GM23338 (cell line): ENCODE data around the gene SYT13. TPM values are rescaled to one million over a fixed set of nuclear protein-coding genes. Genes with fewer than 3 reads are reported as not detected.
A peak's percentile ranks its signal among the peaks of the same experiment; 100 is the strongest.

Experiments used
- ATAC-seq: fragments of 200-7000 bp; cut with Tn5 transposase; 3 replicates; pipeline ENCODE4 v1.9.1; 2020
- DNase-seq: peaks from one replicate; pipeline ENCODE4 v3.0.0-alpha.2; 2015; ENCODE audit warnings: low spot score
- H2AFZ ChIP-seq: fragments of 200-600 bp; sonication (generic); 2 replicates; pipeline ENCODE4 v1.8.0; 2016; ENCODE audit warnings: antibody characterized with exemption, mild to moderate bottlenecking, moderate library complexity
- H3F3A ChIP-seq: fragments of 200-600 bp; sonication (generic); replicated peaks from 2 replicates; pipeline ENCODE4 v1.8.0; 2017; ENCODE audit warnings: antibody characterized with exemption, mixed run types, low read depth
- H3K27ac ChIP-seq: fragments of 200-600 bp; sonication (generic); 2 replicates; pipeline ENCODE4 v1.6.1; 2016; ENCODE audit warnings: low read depth
- H3K27me3 ChIP-seq: fragments of 200-600 bp; sonication (generic); 2 replicates; pipeline ENCODE4 v1.8.0; 2016; ENCODE audit warnings: mild to moderate bottlenecking, mixed run types, moderate library complexity; ENCODE audit not compliant: insufficient read depth
- H3K36me3 ChIP-seq: fragments of 200-600 bp; sonication (generic); 2 replicates; pipeline ENCODE4 v1.8.0; 2016; ENCODE audit warnings: mild to moderate bottlenecking; ENCODE audit not compliant: insufficient read depth
- H3K4me1 ChIP-seq: fragments of 200-600 bp; sonication (generic); 2 replicates; pipeline ENCODE4 v1.8.0; 2016; ENCODE audit warnings: mild to moderate bottlenecking, moderate library complexity; ENCODE audit not compliant: insufficient read depth
- H3K4me2 ChIP-seq: fragments of 200-600 bp; sonication (generic); 2 replicates; pipeline ENCODE4 v1.7.1; 2017; ENCODE audit warnings: mixed run types
- H3K4me3 ChIP-seq: fragments of 200-600 bp; sonication (generic); 2 replicates; pipeline ENCODE4 v1.6.1; 2016; ENCODE audit warnings: mixed run types
- H3K79me2 ChIP-seq: fragments of 200-600 bp; sonication (generic); replicated peaks from 2 replicates; pipeline ENCODE4 v1.8.0; 2017; ENCODE audit warnings: mild to moderate bottlenecking; ENCODE audit not compliant: insufficient read depth
- H3K9me2 ChIP-seq: fragments of 200-600 bp; sonication (generic); 2 replicates; pipeline ENCODE4 v1.8.0; 2017; ENCODE audit not compliant: insufficient read depth
- H4K20me1 ChIP-seq: fragments of 200-600 bp; sonication (generic); replicated peaks from 2 replicates; pipeline ENCODE4 v1.8.0; 2017; ENCODE audit warnings: mild to moderate bottlenecking; ENCODE audit not compliant: insufficient read depth
- H3K27ac Mint-ChIP-seq: 2 replicates; pipeline ENCODE4 v1.8.0; 2020; ENCODE audit warnings: inconsistent platforms, mild to moderate bottlenecking, moderate library complexity, mixed read lengths
- H3K27me3 Mint-ChIP-seq: 3 replicates; pipeline ENCODE4 v1.8.0; 2022; ENCODE audit warnings: low read depth, mild to moderate bottlenecking, moderate library complexity, mixed read lengths, inconsistent platforms; ENCODE audit not compliant: insufficient read depth, poor library complexity
- H3K36me3 Mint-ChIP-seq: 3 replicates; pipeline ENCODE4 v1.8.0; 2021; ENCODE audit warnings: low read depth, mild to moderate bottlenecking, inconsistent platforms, moderate library complexity, mixed read lengths
- H3K4me1 Mint-ChIP-seq: 3 replicates; pipeline ENCODE4 v1.8.0; 2020; ENCODE audit warnings: mild to moderate bottlenecking, inconsistent platforms, mixed read lengths
- H3K4me3 Mint-ChIP-seq: 3 replicates; pipeline ENCODE4 v1.8.0; 2021; ENCODE audit warnings: moderate library complexity, mild to moderate bottlenecking, inconsistent platforms, mixed read lengths
- H3K9me3 Mint-ChIP-seq: 3 replicates; pipeline ENCODE4 v1.8.0; 2020; ENCODE audit warnings: moderate library complexity, mild to moderate bottlenecking, inconsistent platforms, mixed read lengths
- CREB1 ChIP-seq: fragments of 250-450 bp; sonication (Bioruptor Pico); IDR thresholded peaks from 2 replicates; pipeline ENCODE4 v1.5.0; 2020; ENCODE audit warnings: low read depth, mild to moderate bottlenecking, moderate library complexity
- EZH2 ChIP-seq: fragments of 200-600 bp; sonication (generic); IDR thresholded peaks from one replicate; pipeline ENCODE4 v1.8.0; 2017; ENCODE audit warnings: antibody characterized with exemption, mild to moderate bottlenecking, low read depth; ENCODE audit not compliant: unreplicated experiment
- EZH2phosphoT487 ChIP-seq: fragments of 200-600 bp; sonication (generic); IDR thresholded peaks from one replicate; pipeline ENCODE4 v1.8.1; 2018; ENCODE audit warnings: antibody characterized with exemption; ENCODE audit not compliant: unreplicated experiment
- POLR2AphosphoS5 ChIP-seq: IDR thresholded peaks from 2 replicates; pipeline ENCODE4 v1.6.1; 2016; ENCODE audit warnings: antibody characterized with exemption, low read depth
- ZNF114 ChIP-seq: fragments of 250-450 bp; sonication (Bioruptor Pico); IDR thresholded peaks from 2 replicates; pipeline ENCODE4 v1.5.0; 2020; ENCODE audit warnings: mild to moderate bottlenecking, moderate library complexity
- ZNF331 ChIP-seq: fragments of 250-450 bp; sonication (Bioruptor Pico); IDR thresholded peaks from 2 replicates; pipeline ENCODE4 v1.5.0; 2020; ENCODE audit warnings: low read depth, mild to moderate bottlenecking, moderate library complexity
- polyA plus RNA-seq: library from polyadenylated mRNA; unstranded; fragments of >200 nt; fragmentation: Nextera tagmentation; extraction: Ambion mirVana; gene quantifications from 2 replicates; pipeline ENCODE4 v1.2.1, GENCODE V29; 2016
- total RNA-seq: library from RNA; depleted of rRNA; stranded (reverse); fragments of >200 nt; shearing (Covaris generic); gene quantifications from 2 replicates; pipeline ENCODE4 v1.2.3, GENCODE V29; 2014
- TF ChIP-seq, protein P1 (sequence below): IDR thresholded peaks from one replicate; pipeline ENCODE4 v1.6.1; 2018; ENCODE audit warnings: antibody characterized with exemption; ENCODE audit not compliant: unreplicated experiment
- TF ChIP-seq, protein P2 (sequence below): IDR thresholded peaks from 2 replicates; pipeline ENCODE4 v1.6.1; 2016; ENCODE audit warnings: antibody characterized with exemption
- TF ChIP-seq, protein P3 (sequence below), 2 experiments: fragments of 200-600 bp in 1 of 2; sonication (generic) in 1 of 2; conservative IDR thresholded peaks; 2 replicates each; pipeline versions ENCODE4 v1.5.1 to v1.6.1; 2016 to 2017; ENCODE audit warnings: antibody characterized with exemption in 2 of 2, low read depth in 2 of 2, mild to moderate bottlenecking in 2 of 2, moderate library complexity in 1 of 2

SYT13 gene
- total and polyA plus RNA-seq, 2 experiments from 2014 or later: 3.4 to 16.3 TPM

DNA sequence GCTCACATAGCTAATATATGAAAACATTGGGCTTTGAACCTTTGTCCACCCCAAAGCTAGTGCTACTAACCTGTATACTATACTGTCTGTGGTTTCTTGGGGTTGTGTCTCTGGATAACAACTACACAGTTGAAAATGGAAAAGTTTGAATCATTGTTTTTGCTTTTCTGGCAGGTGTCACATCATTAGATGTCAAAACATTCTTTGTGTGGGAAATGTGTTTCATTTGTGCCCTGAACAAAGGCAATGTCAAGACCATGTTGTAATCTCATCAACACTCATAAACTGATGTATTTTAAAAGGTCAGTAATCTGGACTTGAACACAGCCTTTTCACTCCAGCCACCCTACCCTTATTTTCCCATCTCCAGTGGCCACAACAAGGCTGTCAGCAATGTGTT is 16.5 kb downstream of the SYT13 start (continued):
- TF ChIP-seq, protein P1, sequence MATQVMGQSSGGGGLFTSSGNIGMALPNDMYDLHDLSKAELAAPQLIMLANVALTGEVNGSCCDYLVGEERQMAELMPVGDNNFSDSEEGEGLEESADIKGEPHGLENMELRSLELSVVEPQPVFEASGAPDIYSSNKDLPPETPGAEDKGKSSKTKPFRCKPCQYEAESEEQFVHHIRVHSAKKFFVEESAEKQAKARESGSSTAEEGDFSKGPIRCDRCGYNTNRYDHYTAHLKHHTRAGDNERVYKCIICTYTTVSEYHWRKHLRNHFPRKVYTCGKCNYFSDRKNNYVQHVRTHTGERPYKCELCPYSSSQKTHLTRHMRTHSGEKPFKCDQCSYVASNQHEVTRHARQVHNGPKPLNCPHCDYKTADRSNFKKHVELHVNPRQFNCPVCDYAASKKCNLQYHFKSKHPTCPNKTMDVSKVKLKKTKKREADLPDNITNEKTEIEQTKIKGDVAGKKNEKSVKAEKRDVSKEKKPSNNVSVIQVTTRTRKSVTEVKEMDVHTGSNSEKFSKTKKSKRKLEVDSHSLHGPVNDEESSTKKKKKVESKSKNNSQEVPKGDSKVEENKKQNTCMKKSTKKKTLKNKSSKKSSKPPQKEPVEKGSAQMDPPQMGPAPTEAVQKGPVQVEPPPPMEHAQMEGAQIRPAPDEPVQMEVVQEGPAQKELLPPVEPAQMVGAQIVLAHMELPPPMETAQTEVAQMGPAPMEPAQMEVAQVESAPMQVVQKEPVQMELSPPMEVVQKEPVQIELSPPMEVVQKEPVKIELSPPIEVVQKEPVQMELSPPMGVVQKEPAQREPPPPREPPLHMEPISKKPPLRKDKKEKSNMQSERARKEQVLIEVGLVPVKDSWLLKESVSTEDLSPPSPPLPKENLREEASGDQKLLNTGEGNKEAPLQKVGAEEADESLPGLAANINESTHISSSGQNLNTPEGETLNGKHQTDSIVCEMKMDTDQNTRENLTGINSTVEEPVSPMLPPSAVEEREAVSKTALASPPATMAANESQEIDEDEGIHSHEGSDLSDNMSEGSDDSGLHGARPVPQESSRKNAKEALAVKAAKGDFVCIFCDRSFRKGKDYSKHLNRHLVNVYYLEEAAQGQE: no peak
- TF ChIP-seq ZNF114: no peak

DNA sequence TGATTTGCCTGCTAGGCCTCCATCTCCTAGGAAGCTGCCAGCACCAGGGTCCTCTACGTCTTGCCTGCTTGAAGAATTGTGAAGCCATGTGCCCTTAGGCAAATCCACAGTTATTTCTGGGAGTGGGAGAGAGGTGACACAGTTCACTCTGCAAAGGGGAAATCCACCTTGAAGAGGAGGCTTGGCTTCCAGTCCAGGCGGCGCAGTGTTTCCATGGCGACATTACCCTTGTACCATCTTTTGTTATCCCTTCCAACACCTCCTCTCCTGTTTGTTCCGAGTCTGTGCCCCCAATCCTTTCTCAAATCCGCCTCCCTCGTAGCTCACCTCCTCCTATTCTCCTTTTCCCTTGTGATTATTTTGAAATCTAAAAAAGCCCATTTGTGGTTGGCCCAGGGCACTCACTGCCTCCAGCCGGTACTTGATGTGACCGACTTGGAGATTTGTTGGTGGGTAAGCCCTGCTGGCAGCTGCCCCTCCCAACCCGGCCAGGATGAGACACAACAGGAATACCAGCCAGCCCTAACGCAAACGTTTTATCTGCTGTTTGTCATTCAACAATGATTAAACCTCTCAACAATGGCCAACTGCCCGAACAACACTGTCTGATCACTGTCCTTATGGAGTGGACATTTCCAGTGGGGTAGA is 18.4 kb downstream of the SYT13 start:
- Mint-ChIP-seq H3K4me1 (no peaks in the 10 kb centered on the region; the same call in 2 of the 3 replicates), H3K36me3 (no peaks in the 10 kb centered on the region), H3K27ac (no peak overlapping the region), H3K4me3 (no peak overlapping the region), H3K27me3 (peaks cover 4% of the 10 kb centered on the region), H3K9me3 (no peaks in the 10 kb centered on the region)
- H3F3A ChIP-seq: no peaks in the 10 kb centered on the region
- ATAC-seq: no peak
- TF ChIP-seq, protein P2, sequence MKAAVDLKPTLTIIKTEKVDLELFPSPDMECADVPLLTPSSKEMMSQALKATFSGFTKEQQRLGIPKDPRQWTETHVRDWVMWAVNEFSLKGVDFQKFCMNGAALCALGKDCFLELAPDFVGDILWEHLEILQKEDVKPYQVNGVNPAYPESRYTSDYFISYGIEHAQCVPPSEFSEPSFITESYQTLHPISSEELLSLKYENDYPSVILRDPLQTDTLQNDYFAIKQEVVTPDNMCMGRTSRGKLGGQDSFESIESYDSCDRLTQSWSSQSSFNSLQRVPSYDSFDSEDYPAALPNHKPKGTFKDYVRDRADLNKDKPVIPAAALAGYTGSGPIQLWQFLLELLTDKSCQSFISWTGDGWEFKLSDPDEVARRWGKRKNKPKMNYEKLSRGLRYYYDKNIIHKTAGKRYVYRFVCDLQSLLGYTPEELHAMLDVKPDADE: no peak
- TF ChIP-seq EZH2phosphoT487 (no peak), EZH2 (no peak), ZNF114 (no peak), ZNF331 (CRISPR knock-in tag) (no peak), POLR2AphosphoS5 (no peak)
- no peak overlapping the region for H3K4me2 ChIP-seq
- H3K9me2 ChIP-seq: no peaks in the 10 kb centered on the region
- H2AFZ ChIP-seq: no peak overlapping the region
- H3K4me1 ChIP-seq: no peaks in the 10 kb centered on the region
- no peak overlapping the region for H3K27ac ChIP-seq
- no peak for DNase-seq
- H3K36me3 ChIP-seq: no peaks in the 10 kb centered on the region
- no peaks in the 10 kb centered on the region for H3K79me2 ChIP-seq
- H3K27me3 ChIP-seq: no peaks in the 10 kb centered on the region
- no peak overlapping the region for H3K4me3 ChIP-seq
- no peaks in the 10 kb centered on the region; the same call in 1 of the 2 replicates for H4K20me1 ChIP-seq

DNA sequence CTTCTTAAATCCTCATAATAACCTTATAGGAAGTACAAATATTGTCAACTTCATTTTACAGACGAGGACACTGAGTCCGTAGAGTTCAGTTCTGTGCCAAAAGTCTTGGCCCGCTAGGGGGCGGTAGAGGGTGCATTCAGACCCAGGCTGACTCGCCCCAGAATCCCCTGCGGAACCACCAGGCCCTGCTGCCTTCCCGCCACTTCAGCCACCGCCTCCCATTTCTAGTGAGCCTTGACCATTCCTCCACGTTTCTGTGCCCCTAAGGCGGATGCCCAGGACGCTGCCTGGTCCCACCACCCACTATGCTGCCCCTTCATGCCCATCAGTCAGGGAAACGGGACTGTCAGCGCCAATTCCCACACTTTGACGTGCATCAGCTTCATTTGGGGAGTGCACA is 19.1 kb downstream of the SYT13 start:
- H3K4me3 ChIP-seq: no peak overlapping the region
- H3K4me1 Mint-ChIP-seq: no peaks in the 10 kb centered on the region; the same call in 2 of the 3 replicates
- H2AFZ ChIP-seq: no peak overlapping the region; the same call in 1 of the 2 replicates
- H3K36me3 ChIP-seq: no peaks in the 10 kb centered on the region
- no peak overlapping the region for H3K4me2 ChIP-seq
- ATAC-seq: peak; percentile 99
- H3K79me2 ChIP-seq: no peaks in the 10 kb centered on the region
- no peaks in the 10 kb centered on the region for H3K9me3 Mint-ChIP-seq
- peak; percentile 87 for DNase-seq
- no peak overlapping the region for H3K27ac ChIP-seq
- peaks cover 4% of the 10 kb centered on the region for H3K27me3 Mint-ChIP-seq
- no peaks in the 10 kb centered on the region for H3K36me3 Mint-ChIP-seq
- no peak overlapping the region for H3K27ac Mint-ChIP-seq
- H3F3A ChIP-seq: no peaks in the 10 kb centered on the region
- no peaks in the 10 kb centered on the region for H3K4me1 ChIP-seq
- no peaks in the 10 kb centered on the region; the same call in 1 of the 2 replicates for H4K20me1 ChIP-seq
- H3K27me3 ChIP-seq: no peaks in the 10 kb centered on the region
- H3K9me2 ChIP-seq: no peaks in the 10 kb centered on the region
- no peak overlapping the region for H3K4me3 Mint-ChIP-seq
- no peak for TF ChIP-seq CREB1 (CRISPR knock-in tag)
- TF ChIP-seq EZH2: no peak
- TF ChIP-seq, protein P3, sequence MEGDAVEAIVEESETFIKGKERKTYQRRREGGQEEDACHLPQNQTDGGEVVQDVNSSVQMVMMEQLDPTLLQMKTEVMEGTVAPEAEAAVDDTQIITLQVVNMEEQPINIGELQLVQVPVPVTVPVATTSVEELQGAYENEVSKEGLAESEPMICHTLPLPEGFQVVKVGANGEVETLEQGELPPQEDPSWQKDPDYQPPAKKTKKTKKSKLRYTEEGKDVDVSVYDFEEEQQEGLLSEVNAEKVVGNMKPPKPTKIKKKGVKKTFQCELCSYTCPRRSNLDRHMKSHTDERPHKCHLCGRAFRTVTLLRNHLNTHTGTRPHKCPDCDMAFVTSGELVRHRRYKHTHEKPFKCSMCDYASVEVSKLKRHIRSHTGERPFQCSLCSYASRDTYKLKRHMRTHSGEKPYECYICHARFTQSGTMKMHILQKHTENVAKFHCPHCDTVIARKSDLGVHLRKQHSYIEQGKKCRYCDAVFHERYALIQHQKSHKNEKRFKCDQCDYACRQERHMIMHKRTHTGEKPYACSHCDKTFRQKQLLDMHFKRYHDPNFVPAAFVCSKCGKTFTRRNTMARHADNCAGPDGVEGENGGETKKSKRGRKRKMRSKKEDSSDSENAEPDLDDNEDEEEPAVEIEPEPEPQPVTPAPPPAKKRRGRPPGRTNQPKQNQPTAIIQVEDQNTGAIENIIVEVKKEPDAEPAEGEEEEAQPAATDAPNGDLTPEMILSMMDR (conservative IDR thresholded peaks at IDR 0.05; ENCODE audit: low read depth in 2 of 2): peak; percentile 83 to 89
